Activated naive CD8-positive, alpha-beta T cell treated with anti-CD3 and anti-CD28 coated beads, Interleukin-2, amount 50 U/mL, for 24 hours (primary cell): ENCODE data around the gene SPARC.
A peak's percentile ranks its signal among the peaks of the same experiment; 100 is the strongest.
"Not testable (repeated sequence)": the region's sequence is repeated elsewhere in the genome, so short reads cannot be mapped to it uniquely, and the experiment has no call there.

Experiments
- ATAC-seq: fragments of 150-1000 bp; cut with Tn5 transposase; one replicate; pipeline ENCODE4 v1.10.0; 2021
- DNase-seq: peaks from one replicate; pipeline ENCODE4 v3.0.0; 2021
- H3K27ac Mint-ChIP-seq: one replicate; pipeline ENCODE4 v1.8.0; 2021; ENCODE audit warnings: mild to moderate bottlenecking, mixed read lengths
- H3K27me3 Mint-ChIP-seq: one replicate; pipeline ENCODE4 v1.8.0; 2021; ENCODE audit warnings: mixed read lengths
- H3K36me3 Mint-ChIP-seq: one replicate; pipeline ENCODE4 v1.8.0; 2021; ENCODE audit warnings: low read depth, mixed read lengths
- H3K4me1 Mint-ChIP-seq: one replicate; pipeline ENCODE4 v1.8.0; 2021; ENCODE audit warnings: mixed read lengths
- H3K4me3 Mint-ChIP-seq: one replicate; pipeline ENCODE4 v1.8.0; 2021; ENCODE audit warnings: mild to moderate bottlenecking, moderate library complexity, mixed read lengths
- H3K9me3 Mint-ChIP-seq: one replicate; pipeline ENCODE4 v1.8.0; 2021; ENCODE audit warnings: mixed read lengths

The SPARC gene, protein sequence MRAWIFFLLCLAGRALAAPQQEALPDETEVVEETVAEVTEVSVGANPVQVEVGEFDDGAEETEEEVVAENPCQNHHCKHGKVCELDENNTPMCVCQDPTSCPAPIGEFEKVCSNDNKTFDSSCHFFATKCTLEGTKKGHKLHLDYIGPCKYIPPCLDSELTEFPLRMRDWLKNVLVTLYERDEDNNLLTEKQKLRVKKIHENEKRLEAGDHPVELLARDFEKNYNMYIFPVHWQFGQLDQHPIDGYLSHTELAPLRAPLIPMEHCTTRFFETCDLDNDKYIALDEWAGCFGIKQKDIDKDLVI

DNA sequence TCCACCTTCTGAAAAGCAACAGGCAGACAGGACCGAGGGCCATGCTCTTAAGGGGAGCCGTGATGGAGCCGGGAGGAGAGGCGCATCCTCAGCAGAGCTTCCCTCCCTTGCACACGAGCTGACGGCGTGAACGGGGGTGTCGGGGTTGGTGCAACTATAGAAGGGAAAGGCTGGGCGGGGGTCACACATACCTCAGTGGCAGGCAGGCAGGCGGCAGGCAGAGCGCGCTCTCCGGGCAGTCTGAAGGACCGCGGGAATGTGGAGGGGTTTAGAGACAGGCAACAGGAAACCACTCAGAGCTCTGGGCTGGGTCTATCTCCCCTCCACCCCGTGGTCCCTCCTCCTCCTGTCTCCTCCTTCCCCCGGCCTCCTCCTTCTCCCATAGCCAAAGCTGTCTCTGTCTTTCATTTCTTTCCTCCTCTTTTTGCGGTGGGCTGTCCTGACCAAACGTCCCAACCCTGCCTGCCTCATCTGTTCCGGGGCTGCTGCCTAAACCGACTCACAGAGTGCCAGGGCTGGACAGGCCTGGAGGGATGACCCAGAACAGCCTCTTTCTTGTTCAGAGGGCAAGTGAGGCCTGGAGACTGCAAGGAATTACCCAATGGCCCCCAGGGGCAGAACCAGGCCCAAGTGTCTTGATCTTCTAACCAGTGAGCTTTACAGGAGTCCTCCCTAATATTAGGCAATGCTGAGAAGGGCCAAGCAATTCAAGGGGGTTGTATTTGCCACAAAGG is at the start of gene SPARC:
TSS of gene SPARC (minus strand) at position 242 of the 734 bp plus-strand sequence. CDS start 10,727 bp downstream, outside the sequence.
- peak; percentile 62 for ATAC-seq
- Mint-ChIP-seq H3K27ac (no peak within 1 kb of the TSS), H3K4me1 (peaks cover 7% of the 10 kb centered on the region), H3K36me3 (no peaks in the 10 kb centered on the region), H3K4me3 (peak within 1 kb of the TSS; percentile 44), H3K27me3 (peaks cover 23% of the 10 kb centered on the region), H3K9me3 (no peaks in the 10 kb centered on the region)
- DNase-seq: no peak

DNA sequence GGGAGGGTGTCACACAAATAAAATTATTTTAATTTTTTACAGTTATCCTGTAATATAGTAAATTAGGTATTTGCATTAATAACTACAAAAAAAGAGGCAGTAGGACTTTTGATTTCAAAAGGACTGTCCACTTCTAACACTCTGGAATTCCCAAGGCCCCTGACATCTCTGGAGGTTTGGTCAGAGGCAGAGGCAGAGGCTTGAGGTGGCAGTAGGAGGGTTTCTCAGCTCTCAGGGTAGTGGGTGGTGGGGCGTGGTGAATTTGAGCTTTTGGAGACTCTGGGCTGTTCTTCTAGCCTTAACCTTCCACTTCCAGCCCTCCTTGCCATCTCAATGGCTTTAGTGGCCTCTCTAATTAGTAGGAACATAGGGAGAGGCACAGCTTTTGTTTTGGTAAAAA is 48.9 kb upstream of the SPARC start:
- no peaks in the 10 kb centered on the region for H3K27me3 Mint-ChIP-seq
- H3K36me3 Mint-ChIP-seq: peaks cover 2% of the 10 kb centered on the region
- no peak overlapping the region for H3K4me3 Mint-ChIP-seq
- no peaks in the 10 kb centered on the region for H3K9me3 Mint-ChIP-seq
- no peak for DNase-seq
- H3K4me1 Mint-ChIP-seq: peaks cover 7% of the 10 kb centered on the region
- no peak overlapping the region for H3K27ac Mint-ChIP-seq
- ATAC-seq: no peak

DNA sequence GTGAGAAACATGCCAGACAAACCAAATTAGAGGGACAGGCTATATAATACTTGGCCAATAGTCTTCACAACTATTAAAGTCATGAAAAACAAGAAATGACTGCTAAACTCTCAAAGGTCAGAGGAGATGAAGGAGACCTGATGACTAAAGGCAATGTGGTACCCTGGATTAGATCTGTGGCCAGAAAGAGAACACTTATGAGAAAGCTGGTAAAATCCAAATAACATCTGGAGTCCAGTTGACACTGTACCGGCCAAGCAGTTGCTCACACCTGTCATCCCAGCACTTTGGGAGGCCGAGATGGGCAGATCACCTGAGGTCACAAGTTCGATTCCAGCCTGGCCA is 47.3 kb upstream of the SPARC start:
- DNase-seq (no peak), ATAC-seq (no peak)
- Mint-ChIP-seq H3K27ac (no peak overlapping the region), H3K4me1 (no peaks in the 10 kb centered on the region), H3K36me3 (peaks cover 13% of the 10 kb centered on the region), H3K4me3 (no peak overlapping the region), H3K27me3 (no peaks in the 10 kb centered on the region), H3K9me3 (peaks cover 7% of the 10 kb centered on the region)

DNA sequence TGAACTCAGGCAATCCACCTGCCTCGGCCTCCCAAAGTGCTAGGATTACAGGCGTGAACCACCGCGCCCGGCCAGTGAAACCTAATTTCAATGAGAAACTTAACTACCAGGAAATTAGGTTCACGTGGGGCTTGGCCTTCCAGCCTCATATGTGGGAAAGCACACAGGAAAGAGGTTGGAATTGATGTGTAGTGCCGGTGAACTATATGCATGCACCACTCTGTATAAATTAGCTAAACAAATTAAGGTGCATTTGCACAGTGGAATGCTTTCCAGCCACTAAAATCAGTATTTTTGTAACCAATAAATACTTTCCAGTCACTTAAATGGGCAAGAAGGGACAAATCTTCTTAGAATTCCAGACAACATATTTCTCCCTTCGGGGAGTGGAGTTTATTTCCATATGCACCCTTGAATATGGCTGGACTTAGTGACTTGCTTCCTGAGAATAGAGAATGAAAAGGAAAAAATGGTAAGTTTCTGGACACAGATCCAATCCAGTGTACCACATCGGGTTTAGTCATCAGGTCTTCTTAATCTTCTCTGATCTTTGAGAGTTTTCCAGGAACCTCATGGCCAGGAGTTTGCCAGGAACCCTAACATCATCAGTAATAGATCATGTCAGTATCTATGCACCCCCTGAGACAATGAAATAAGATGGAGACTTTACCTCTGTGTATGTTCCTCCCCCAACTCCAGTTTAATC is 46.8 kb upstream of the SPARC start:
- Mint-ChIP-seq H3K27me3 (no peaks in the 10 kb centered on the region), H3K4me1 (no peaks in the 10 kb centered on the region), H3K27ac (no peak overlapping the region), H3K4me3 (no peak overlapping the region), H3K36me3 (peaks cover 13% of the 10 kb centered on the region), H3K9me3 (peaks cover 7% of the 10 kb centered on the region)
- ATAC-seq (no peak), DNase-seq (no peak)

DNA sequence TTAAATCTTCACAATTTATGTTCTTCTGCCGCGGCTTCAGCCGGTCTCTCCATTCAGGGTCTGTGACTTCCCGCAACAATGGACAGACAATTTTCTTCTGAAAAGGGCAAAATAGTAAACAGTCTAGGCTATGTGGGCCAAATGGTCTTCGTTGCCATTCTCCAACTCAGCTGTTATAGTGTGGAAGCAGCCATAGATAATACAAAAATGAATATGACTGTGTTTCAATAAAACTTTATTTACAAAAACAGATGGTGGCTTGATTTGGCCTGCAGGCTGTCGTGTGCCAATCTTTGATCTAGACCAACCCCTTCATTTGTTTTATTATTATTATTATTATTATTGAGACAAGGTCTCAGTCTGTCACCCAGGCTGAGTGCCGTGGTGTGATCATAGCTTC is 43.7 kb upstream of the SPARC start:
- Mint-ChIP-seq H3K4me1 (no peaks in the 10 kb centered on the region), H3K36me3 (peaks cover 13% of the 10 kb centered on the region), H3K27ac (no peak overlapping the region), H3K9me3 (peaks cover 7% of the 10 kb centered on the region), H3K4me3 (no peak overlapping the region), H3K27me3 (no peaks in the 10 kb centered on the region)
- no peak for ATAC-seq
- DNase-seq: no peak

DNA sequence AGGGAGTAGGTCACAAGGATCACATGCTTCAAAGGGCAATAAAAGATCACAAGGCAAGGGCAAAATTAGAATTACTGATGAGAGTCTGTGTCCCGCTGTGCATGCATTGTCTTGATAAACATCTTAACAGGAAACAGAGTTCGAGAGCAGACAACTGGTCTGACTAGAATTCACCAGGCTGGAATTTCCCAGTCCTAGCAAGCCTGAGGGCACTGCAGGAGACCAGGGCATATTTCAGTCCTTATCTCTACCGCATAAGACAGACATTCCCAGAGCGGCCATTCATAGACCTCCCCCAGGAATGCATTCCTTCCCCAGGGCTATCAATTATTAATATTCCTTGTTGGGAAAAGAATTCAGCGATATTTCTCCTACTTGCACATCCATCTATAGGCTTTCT is 42.9 kb upstream of the SPARC start:
- H3K4me3 Mint-ChIP-seq, DNase-seq, ATAC-seq, H3K4me1 Mint-ChIP-seq, H3K27me3 Mint-ChIP-seq, H3K9me3 Mint-ChIP-seq: not testable (repeated sequence)
- peaks cover 13% of the 10 kb centered on the region for H3K36me3 Mint-ChIP-seq
- peak overlapping the region; percentile 22 for H3K27ac Mint-ChIP-seq

DNA sequence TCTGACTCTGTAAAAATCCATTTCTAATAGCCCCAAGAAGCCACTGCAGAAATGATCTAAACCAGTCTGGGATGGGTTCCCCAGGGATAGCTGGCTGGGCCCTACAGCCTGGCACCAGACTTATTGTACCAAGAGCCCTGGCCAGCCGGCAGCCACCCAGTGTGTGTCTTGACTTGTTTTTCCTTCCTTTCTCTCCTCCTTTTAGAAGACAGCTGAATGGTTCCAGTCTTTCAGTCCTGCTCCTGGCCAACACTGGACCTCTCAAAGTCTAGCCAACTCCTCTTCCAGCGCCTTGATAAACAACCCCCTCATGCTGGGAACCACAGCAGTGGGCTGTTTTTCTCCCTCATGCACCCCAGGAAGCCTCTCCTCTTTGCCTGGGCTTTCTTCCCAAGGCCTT is 37.6 kb upstream of the SPARC start:
- Mint-ChIP-seq H3K36me3 (peaks cover 3% of the 10 kb centered on the region), H3K27me3 (no peaks in the 10 kb centered on the region), H3K27ac (no peak overlapping the region), H3K4me3 (no peak overlapping the region), H3K4me1 (peaks cover 18% of the 10 kb centered on the region), H3K9me3 (peaks cover 2% of the 10 kb centered on the region)
- no peak for DNase-seq
- no peak for ATAC-seq

DNA sequence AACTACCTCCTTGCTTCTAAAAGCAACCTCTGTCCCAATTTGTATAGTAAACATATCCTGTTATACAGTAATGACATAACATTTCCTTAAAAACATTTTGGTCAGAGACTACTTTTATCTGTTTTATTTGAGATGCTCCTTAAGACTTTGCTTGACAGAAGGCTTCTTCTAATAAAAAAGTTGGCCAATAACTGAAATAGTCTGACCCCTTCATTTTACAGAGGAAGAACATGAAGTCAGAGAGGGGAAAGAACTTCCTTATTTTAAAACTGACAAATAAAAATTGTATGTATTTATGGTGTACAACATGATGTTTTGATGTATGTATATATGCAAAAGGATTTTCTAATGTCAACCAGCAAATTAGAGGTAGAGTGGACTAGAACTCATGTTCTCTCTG is 35.8 kb upstream of the SPARC start:
- H3K27ac Mint-ChIP-seq: no peak overlapping the region
- H3K4me1 Mint-ChIP-seq: peaks cover 18% of the 10 kb centered on the region
- ATAC-seq: no peak
- H3K9me3 Mint-ChIP-seq: no peaks in the 10 kb centered on the region
- no peak for DNase-seq
- no peaks in the 10 kb centered on the region for H3K36me3 Mint-ChIP-seq
- no peaks in the 10 kb centered on the region for H3K27me3 Mint-ChIP-seq
- no peak overlapping the region for H3K4me3 Mint-ChIP-seq

DNA sequence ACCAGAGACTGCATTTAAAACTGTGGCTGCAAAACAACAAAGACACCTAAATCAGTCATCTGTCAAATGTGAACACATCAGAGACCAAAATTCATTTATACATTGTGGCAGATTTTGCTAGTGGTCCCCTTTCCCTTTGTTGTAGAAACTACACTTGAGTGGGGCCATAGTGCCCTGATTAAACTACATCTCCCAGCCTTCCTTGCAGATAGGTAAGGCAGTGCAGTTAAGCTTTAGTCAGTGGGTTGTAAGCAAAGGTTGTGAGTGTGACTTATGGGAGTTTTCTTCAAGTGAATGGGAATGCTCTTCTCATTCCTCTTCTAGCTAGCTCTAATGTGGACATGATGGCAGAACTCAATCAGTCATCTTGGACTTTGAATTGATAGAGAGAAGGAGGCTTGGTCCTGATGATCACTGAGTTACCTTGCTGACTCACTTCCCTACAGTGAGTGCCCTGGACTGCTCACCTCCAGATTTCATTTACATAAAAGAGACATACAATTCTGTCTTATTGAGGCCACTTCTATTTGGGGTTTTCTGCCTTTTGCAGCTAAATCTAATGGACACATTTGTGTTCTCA is 35.2 kb upstream of the SPARC start:
- DNase-seq (no peak), ATAC-seq (no peak)
- peaks cover 18% of the 10 kb centered on the region for H3K4me1 Mint-ChIP-seq
- no peaks in the 10 kb centered on the region for H3K9me3 Mint-ChIP-seq
- no peak overlapping the region for H3K4me3 Mint-ChIP-seq
- no peaks in the 10 kb centered on the region for H3K27me3 Mint-ChIP-seq
- H3K27ac Mint-ChIP-seq: no peak overlapping the region
- no peaks in the 10 kb centered on the region for H3K36me3 Mint-ChIP-seq

DNA sequence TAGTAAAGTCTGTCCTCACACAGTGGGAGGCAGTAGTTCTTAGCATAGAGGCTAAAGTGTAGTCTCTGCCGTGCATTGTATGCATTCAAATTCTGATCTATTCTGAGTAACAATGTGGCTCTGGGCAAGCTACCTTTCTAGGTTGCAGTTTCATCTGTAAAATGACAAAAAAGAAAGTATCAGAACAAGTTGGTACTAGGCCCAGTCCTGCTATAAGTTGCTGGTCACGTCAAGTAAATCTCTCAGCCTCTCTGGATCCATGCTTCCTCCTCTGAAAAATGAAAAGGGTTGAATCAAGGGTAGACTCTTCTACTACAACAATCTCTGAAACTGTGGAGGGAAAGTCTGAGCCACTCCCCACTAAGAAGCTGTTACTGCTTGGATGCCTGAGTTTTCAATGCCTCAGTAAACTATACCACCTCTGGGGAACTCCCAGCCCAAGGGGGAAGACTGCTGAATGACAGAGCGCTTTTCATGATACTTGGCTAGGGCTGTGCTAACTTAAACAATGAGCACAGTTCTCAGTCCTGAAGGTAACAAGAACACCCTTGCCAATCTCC is 34.5 kb upstream of the SPARC start:
- H3K9me3 Mint-ChIP-seq: no peaks in the 10 kb centered on the region
- H3K27me3 Mint-ChIP-seq: no peaks in the 10 kb centered on the region
- no peaks in the 10 kb centered on the region for H3K36me3 Mint-ChIP-seq
- ATAC-seq: peak; percentile 81
- H3K4me1 Mint-ChIP-seq: peaks cover 18% of the 10 kb centered on the region
- peak overlapping the region; percentile 33 for H3K27ac Mint-ChIP-seq
- no peak overlapping the region for H3K4me3 Mint-ChIP-seq
- DNase-seq: peak; percentile 6

DNA sequence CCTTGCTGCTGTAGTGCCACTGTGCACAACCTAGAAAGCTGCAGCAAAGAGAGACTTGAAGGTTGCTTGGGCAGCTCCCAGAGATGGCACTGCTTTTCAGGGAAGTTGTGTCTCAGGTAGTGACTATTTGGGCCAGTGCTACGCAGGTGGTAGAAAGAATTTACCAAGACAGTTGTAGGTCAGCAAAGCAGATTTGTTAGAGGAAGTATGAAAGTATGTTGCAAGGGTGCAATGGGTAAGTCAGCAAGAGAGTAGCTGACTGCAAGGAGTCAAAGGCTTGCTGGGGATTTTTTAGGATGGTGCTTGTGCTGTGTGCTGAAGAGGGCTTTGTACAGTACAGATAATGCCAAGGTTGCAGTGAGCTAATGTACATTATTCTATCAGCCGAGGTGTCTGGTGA is 33.5 kb upstream of the SPARC start:
- Mint-ChIP-seq H3K4me3 (no peak overlapping the region), H3K27me3 (no peaks in the 10 kb centered on the region), H3K27ac (no peak overlapping the region), H3K4me1 (peaks cover 18% of the 10 kb centered on the region), H3K36me3 (no peaks in the 10 kb centered on the region), H3K9me3 (no peaks in the 10 kb centered on the region)
- ATAC-seq (no peak), DNase-seq (no peak)

DNA sequence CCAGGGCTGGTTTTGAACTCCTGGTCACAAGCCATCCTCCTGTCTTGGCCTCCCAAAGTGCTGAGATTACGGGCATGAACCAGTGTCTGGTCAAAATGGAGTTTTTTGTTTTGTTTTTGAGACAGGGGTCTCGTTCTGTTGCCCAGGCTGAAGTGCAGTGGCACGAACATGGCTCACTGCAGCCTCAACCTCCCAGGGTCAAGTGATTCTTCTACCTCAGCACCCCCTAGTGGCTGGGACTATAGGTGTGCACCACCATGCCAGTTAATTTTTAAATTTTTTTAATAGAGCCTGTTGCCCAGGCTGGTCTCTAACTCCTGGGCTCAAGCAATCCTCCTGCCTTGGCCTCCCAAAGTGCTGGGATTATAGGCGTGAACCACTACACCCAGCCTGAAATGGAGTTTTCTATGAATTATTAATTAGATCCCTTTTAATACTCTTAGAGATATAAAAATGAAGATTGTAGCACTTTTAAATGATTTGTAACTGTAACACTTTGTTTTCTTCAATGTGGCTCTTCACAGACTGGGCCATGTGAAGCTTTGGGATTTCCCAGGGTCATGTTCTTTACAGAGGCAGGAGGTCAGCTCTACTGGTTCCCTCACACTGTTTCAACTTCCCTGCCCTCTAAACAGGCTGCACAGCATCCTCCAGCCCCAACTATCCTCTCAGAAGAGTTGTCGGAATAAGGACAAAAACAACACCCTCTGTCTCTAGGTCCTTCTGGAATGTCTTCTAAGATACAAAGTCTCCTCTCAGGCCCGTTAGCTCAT is 32.7 kb upstream of the SPARC start:
- ATAC-seq (no peak), DNase-seq (peak; percentile 32)
- Mint-ChIP-seq H3K9me3 (no peaks in the 10 kb centered on the region), H3K36me3 (no peaks in the 10 kb centered on the region), H3K27me3 (no peaks in the 10 kb centered on the region), H3K4me3 (no peak overlapping the region), H3K4me1 (peaks cover 18% of the 10 kb centered on the region), H3K27ac (no peak overlapping the region)

DNA sequence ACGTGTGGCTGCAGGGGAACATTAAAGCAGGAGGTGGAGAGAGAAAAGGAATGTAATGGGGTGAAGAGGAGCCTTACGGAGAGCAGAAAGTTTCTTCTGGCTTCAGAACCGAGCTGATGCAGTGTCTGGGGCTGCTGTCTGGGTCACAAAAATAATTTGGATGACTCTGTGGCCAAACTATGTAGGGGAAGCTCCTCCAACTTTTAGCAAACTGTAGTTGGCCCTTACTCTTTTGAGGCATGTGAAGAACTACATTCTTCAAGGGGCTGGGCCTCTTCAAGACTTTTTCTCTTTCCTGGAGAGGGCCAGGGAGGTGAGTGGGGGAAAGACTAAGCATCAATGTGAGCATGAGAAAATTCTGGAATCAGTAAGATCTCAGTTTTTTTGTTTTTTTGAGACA is 31.9 kb upstream of the SPARC start:
- Mint-ChIP-seq H3K27ac (no peak overlapping the region), H3K27me3 (no peaks in the 10 kb centered on the region), H3K4me1 (peaks cover 18% of the 10 kb centered on the region), H3K9me3 (no peaks in the 10 kb centered on the region), H3K36me3 (no peaks in the 10 kb centered on the region), H3K4me3 (no peak overlapping the region)
- no peak for ATAC-seq
- DNase-seq: no peak

DNA sequence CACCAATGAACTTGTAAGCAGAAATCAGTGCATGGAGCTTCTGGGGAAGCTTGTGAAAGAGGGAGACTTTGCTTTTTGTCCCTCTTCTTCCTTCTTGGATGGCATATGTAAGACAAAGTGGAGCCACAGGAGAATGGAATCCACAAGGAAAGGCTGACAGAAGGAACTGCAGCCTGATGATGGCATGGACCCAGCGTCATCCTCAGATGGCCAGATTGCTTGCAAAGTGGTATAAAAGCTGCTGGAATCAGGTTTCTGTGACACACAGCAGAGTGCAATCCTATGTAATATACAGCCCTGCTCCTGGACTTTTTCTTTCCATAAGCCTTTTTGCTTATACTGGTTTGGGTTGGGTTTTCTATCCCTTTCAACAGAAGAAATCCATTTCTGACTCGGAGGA is 31.4 kb upstream of the SPARC start:
- Mint-ChIP-seq H3K9me3 (no peaks in the 10 kb centered on the region), H3K36me3 (no peaks in the 10 kb centered on the region), H3K27ac (no peak overlapping the region), H3K4me3 (no peak overlapping the region), H3K4me1 (peaks cover 18% of the 10 kb centered on the region), H3K27me3 (no peaks in the 10 kb centered on the region)
- DNase-seq: no peak
- no peak for ATAC-seq
